GM19438 (cell line): ENCODE measurements around the gene SREK1.

Source experiments
- ATAC-seq: cut with Tn5 transposase; IDR thresholded peaks from one replicate; pipeline ENCODE4 v1.9.1; 2021; ENCODE audit warnings: low read depth; ENCODE audit not compliant: unreplicated experiment

The SREK1 gene

DNA sequence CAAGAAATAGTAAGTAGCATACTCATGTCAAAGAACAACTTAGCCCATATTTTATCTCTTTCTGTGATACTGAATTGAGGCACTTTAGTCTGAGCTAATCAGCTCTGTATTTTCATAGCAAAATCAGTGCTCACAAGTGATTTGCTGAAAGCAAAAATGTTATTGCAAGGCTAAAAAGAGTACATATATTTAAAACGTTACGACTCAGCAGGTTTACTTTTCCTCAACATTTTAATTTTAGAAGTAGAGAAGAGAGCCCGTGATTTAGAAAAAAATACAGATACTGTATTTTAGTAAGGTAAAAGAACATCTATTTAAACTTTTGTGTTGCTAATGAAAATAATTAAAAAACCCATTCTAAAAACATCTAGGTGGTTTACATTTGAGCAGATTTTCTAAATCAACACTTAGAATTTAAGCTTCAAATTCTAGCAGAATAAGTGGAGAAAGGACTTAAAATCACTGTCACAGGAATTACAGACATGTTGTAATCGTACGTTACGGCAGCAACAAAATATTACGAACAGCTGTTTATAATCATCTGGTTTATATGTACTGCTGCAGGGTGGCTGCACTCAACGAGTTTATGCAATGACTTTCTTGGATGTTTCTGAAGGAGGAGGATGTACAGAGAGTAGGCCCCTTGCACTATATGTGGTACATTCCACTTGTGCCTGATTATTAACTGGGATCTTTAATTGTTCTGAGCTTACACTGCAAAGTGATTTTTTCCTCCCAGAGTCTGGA is 20.1 kb downstream of the SREK1 start:
- ATAC-seq = no peak

DNA sequence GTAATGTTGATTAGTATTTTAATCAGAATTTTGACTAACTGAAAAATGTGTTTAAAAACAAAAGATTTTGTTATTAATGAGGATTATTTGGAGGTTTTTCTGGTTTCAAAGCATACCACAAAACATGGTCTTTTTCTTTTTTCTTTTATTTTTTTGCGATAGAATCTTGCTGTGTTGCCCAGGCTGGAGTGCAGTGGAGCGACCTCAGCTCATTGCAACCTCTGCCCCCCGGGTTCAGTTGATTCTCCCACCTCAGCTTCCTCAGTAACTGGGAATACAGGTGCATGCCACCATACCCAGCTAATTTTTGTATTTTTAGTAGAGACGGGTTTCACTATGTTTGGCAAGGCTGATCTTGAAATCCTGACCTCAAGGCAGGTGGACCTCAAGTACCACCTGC is 24.1 kb downstream of the SREK1 start:
- no peak for ATAC-seq

DNA sequence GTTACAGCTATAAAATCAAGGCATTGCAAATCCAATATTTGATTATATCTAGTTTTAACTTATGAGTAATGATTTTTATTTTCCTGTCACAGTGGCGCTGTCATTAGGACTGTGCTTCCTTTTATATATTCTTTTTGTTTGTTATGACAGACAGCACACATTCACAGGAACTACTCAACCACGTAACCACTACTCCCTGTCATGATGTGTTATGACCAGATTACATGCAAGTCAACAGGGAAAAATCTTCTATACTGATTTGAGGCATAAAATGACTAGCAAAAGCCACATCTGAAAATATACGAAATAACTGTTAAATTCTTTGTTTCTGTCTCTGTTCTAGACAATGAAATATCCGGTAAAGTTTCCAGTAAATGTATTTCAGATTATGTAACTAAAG is 25.4 kb downstream of the SREK1 start:
- no peak for ATAC-seq

DNA sequence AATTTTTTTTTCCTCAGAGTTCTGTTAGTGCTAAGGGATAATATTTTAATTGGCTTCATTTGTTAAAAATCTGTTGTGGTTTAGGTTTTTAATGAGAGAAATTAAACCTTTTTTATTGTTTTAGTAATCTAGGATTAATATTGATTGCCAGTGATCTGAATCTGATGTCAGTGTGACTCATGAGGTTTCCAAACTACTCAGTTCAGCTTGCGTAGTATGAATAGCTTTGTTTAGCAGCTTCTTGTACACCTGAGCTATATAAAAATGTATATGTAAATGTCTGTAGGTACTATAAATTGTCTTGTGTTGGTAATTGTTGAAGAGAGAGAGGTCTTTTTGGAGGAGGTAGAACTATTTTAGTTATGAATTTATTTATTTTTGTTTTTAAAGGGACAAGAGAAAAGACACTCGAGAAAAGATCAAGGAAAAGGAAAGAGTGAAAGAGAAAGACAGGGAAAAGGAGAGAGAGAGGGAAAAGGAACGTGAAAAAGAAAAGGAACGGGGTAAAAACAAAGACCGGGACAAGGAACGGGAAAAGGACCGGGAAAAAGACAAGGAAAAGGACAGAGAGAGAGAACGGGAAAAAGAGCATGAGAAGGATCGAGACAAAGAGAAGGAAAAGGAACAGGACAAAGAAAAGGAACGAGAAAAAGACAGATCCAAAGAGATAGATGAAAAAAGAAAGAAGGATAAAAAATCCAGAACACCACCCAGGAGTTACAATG is 26.3 kb downstream of the SREK1 start:
- no peak for ATAC-seq

DNA sequence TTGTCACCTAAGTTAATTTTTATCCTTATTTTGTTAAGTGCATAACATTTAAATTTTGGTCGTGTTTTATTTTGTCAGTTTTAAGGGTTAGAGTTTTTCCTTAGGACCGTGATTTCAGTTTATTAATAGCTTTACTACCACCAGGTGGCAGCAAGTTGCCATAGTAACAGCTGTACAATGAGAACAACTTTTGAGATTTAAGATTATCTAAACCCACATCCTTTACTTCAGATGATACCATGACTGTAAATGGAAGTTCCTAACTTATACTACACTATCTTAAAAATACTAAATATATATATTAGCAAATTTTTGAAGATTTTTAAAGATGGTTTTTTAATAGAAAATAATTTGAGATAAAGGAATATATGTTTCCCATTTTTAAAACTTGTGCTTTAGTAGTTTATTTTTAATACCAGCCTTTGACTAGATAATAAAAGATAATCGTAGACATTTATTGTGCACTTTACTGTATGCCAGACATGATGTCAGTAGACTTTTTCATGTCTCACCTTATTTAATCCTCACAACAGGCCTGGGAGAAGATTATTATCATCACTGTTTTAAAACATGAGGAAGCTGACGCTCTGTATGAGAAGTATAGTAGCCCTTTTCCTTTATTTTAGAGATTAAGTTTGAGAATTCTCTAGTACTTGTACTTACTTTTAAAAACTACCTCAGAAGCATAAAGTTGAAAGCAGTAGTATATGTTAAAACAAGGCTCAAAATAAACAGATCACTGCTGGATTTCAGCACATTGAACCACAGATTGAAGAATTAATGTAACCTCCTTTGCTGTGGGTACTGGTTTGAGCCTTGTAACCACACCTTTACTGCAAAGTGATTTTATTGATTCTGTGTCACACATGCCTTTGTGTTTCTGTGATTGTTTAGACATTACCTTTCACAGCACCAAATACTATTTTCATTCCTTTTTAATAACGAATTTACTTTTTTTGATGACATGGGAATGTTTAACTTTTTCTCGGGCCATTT is 27.5 kb downstream of the SREK1 start:
- peak; percentile 57 for ATAC-seq

DNA sequence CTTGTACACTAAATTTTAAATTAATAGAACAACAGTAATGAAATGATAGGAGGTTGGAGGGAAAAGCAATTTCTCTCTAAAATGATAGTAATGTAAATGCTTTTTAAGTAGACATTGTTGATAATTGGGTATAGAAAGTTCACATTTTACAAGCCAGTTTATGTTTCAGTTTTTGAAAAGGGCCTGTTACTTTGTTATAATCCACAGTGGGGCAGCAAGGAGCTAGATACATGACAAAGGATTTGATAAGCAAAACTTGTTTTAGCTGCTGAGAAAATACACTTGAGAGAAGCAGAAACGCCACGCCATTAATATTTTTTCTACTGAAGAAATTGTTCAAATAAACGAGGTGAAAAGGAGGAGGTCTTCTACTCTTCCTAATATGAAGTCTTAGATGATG is 30.2 kb downstream of the SREK1 start:
- ATAC-seq = no peak

DNA sequence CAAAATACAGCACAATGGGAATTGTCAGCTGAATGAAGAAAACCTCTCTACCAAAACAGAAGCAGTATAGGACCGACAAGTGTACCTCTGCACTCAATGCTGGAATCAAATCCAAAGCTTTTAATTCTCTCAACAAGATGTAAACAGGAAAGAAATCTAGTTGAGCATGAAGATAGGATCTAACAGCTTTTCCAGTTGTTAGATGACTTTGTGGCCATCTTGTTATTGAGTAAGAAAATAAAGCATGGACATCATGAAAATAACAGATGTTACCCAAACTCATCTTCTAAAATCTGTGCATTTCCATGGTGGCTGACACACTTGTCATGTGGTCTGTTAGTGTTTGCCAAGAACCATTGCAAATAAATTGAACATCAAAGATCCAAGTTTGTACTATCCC is 34.7 kb downstream of the SREK1 start:
- no peak for ATAC-seq

DNA sequence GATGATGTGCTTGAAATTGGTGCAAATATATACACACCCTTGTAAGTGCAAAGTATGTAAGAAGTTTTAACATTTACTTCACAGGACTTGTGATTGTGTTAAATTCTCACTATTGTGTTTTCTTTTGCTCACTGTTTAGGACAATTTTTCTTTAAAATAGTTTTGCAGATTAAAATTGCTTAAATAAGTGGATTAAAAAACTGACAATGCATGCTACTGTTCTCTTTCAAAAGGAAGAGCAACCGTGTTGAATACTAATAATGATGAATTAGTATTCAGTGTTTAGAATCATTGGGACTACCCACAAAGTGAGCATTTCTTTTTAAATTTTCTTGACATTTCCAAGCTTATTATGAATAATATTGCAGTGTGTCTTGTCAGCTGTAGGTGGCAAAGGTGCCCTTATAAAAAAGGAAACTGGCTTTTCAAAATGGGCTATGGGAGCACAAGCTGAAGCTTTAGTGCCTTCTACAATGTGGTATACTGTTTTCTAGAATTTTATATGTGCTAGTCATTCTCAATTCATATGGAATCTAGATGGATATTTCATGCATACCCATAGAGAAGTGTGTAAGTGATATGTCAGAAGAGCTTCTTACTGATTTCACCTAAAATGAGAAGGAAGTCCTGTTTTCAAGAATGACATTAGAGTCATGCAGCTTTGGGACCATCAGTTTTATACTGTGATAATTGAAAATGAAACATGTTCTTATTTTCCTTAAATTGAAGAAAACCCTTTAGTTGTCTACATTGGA is 35.4 kb downstream of the SREK1 start:
- no peak for ATAC-seq

DNA sequence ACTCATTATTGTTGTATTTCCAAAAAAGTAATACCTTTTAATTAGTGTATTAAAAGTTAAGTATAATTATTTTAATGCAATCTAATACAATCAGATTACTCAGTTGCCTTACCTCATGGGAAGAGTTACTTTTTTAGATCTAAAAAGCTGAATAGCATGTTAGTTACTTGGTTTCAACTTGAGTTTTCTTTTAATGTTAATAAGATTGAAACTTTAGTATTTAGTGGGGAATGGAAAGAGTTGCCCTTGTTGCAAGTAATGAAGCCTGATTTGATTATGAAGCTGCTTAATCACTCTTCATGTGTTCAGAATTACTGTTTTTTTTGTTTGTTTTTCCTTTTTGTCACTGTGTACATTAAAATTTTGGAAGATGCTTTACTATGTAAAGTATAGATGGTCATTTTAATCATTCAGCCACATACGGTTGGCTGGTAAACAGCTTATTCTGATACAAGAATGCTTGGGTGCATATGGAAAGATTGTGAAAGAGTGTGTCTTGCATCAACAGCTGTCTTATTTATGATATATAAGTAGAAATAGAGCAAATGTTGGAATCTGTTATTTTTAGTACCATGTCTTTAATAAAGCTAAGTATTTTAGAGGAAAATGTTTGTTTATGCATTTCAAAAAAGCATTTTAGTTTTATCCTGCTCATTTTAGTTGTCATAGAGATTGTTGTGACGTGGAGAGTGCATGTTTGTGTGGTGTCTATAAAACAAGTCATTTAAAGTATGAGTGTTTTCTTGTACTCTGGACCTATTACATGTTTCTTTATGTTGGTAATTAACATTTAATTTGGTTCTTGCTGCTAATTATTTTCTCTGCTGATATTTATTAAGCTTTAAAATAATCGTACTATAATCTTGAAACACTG is 36.4 kb downstream of the SREK1 start:
- ATAC-seq = no peak

DNA sequence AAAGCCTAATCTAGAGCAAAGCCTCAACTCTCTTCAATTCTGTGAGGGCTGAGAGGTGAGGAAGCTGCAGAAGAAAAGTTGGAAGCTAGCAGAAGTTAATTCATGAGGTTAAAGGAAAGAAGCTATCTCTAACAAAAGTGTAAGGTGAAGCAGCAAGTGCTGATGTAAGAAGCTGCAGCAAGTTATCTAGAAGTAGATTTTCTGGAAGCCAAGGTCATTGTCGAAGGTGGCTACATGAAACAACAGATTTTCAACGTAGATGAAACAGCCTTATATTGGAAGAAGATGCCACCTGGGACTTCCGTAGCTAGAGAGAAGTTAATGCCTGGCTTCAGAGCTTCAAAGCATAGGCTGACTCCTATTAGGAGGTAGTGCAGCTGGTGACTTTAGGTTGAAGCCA is 42.0 kb downstream of the SREK1 start:
- ATAC-seq = no peak

DNA sequence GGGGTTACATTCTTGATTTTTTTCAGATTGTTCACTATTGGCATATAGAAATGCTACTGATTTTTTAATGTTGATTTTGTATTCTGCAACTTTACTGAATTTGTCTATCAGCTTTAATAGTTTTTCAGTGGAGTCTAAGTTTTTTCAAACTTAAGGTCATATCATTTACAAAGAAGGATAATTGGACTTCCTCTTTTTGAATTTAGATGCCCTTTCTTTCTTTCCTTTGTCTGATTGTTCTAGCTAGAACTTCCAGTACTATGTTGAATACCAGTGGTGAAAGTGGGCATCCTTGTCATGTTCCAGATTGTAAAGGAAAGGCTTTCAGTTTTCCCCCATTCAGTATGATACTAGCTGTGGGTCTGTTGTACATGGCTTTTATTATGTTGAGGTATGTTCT is 49.3 kb downstream of the SREK1 start:
- ATAC-seq = no peak

DNA sequence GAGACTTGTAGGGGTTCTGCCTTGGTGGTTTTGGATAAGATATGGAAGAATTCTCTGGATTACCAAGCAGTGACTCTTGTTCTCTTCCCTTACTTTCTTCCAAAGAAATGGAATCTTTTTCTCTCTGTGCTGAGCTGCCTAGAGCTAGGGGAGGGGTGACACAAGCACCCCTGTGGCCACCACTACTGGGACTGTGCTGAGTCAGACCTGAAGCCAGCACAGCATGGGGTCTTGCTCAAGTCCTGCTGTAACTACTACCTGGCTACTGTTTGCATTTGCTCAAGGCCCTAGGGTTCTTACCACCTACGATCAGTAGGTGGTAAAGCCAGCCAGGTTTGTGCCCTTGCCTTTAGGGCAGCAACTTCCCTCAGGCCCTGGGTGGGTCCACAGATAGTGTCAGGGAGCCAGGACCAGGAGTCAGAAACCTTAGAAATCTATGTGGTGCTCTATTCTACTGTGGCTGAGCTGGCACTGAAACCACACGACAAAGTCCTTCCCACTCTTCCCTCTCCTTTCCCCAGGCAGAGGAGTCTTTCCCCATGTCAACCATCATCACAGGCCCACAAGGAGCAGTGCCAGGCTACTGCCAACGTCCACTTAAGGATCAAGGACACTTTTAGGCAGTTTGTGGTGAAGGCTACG is 53.8 kb downstream of the SREK1 start:
- no peak for ATAC-seq

DNA sequence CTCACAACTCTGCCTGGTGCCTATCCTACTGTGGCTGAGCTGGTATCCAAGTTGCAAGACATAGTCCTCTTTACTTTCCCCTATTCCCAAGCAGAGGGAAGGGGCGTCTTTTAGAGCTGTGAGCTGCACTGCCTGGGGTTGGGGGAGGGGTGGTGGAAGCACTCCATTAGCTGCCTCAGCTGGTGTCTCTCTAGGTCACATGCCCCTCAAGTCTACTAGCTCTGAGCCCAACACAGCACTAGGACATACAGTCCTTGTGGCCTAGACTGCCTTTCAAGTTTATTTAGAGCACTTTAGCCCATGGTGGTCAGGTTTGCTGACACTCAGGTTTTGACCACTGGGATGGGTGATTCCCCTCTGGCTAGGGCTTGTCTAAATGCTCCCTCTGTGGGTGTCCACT is 54.7 kb downstream of the SREK1 start:
- ATAC-seq = no peak

DNA sequence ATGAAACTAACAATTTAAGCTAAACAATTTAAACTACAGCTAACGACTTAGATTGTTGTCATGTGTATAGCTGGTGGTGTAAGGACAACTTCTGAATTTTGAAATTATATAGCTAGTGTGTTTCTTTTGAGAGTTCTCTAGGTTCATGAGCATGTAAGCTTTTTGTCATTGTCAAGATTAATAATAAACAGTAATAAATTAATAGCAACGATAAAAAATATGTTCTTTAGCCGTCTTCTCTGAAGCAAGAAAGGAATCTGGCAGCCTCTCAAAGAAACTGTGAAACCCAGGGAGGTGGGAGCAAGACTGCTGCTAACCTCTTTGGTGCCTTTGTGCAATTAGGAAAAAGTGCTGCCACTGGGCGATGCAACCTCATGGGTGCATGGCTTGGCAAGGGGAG is 59.4 kb downstream of the SREK1 start:
- ATAC-seq = no peak

DNA sequence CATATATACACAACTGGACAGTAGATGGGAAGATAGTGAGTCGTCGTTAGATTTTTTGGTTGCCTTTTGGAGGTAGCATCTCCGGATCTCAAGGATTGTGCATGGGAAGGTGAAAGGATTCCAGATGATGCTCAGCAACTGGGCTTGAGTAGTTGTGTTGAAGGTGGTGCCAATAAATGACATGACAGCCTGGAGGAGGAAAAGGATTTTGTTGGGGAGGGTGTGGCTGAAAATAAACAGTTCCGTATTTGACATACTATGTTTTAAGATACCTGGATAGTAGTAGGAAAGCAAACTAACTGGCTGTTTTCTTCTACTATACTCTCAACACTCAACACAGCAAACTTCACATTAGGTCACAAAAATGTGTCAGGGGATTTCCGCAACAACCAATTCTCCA is 62.4 kb downstream of the SREK1 start:
- no peak for ATAC-seq

DNA sequence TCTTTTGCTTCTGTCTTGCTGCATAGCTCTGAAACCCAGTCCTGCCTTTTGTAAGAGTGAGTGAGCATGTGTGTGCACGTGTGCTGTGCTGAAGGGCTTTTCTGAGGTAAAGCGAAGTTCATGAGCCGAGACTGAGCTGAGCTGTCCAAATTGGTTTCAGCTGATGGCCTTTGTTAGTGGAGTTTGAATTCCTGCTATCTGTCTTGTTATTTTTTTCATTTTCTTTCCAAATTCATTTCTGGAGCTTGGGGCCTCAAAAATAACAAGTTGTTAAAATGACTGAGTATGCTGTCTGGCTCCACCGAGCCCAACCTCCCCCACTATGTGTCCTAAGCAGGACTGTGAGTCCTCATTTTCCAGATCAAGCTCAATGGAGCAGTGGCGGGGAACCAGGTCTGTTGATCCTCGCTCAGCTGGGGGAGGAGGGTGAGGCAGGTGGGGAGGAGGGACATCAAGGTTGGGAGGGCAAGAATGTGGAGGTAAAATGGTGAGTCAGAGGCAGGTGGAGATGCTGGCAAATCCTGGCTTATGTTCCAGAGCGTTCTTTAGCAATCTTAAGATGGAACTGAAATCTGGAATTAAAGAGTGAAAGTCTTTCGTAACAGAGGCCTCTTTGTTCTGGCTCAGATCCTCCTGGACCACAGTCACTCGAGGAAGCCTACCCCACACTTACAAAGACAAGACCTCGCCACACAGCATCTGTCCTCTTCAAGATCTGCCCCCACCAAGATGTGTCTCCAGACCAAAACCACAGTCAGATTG is 63.9 kb downstream of the SREK1 start:
- no peak for ATAC-seq

DNA sequence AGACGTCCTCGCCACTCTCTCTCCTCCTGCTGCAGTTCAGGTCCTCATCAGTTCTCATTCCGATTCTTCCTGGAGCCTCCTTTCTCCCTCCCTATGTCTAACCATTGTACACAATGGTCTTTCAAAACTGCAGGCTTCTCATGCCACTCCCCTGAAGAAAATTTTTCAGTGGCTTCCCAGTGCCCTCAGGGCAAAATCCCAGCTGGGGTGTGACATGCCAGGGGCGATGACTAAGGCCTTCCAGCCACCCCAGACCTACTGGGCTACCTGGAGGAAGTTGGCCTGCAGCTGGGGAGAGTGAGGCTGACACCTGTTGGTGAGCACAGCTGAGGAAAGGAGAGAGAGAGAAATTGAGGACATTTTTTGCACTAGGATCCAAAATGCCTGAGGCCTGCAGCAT is 65.2 kb downstream of the SREK1 start:
- no peak for ATAC-seq

DNA sequence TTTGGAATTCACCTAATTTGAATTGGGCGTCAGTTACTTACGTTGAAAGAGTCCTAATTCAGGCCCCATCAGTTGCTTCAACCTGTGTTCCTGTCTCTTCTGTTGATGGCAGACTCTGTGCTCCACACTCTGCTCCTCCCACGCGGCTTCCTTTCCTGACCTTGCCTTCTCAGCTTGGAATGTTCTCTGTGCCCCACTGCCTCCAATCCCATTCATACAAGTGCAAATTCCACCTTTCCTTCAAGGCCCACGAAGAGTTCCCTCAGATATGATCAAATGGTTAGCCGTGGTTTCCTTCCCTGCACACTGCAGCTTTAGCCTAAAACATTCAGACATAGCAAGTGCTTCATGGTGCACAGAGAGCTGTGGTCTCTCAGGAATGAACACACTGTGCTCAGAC is 65.7 kb downstream of the SREK1 start:
- ATAC-seq = no peak
